ENCODE measurements around the gene RNF113B.

- TF ChIP-seq CTCF (conservative IDR thresholded peaks at IDR 0.05; ENCODE audit: low read depth in 2 of 2) (no peak), EZH2 (IDR thresholded peaks at IDR 0.05; ENCODE audit: low read depth, unreplicated experiment) (no peak), EZH2phosphoT487 (IDR thresholded peaks at IDR 0.05; ENCODE audit: unreplicated experiment) (no peak), POLR2AphosphoS5 (IDR thresholded peaks at IDR 0.05; ENCODE audit: low read depth) (no peak), JUNB (IDR thresholded peaks at IDR 0.05; ENCODE audit: unreplicated experiment) (no peak), REST (IDR thresholded peaks at IDR 0.05; ENCODE audit: unreplicated experiment) (no peak), ZNF462 (CRISPR knock-in tag; IDR thresholded peaks at IDR 0.05) (no peak), ETS1 (IDR thresholded peaks at IDR 0.05) (no peak), CREB1 (CRISPR knock-in tag; IDR thresholded peaks at IDR 0.05; ENCODE audit: low read depth) (no peak)
These were observed 43.3 kb upstream of the RNF113B start for GRCh38 chr13:98220271-98220791.
